PC-3 (cell line): ENCODE measurements around the gene TARM1. TPM values are rescaled to one million over a fixed set of nuclear protein-coding genes. Genes with fewer than 3 reads are reported as not detected.

ENCODE experiments used
- ATAC-seq: fragments of 200-7000 bp; cut with Tn5 transposase; 2 replicates; pipeline ENCODE4 v1.9.1; 2020; ENCODE audit warnings: mild to moderate bottlenecking, moderate library complexity
- BruUV-seq: library from RNA; stranded (reverse); fragments of 400-500 nt; replicated peaks from 2 replicates; lab custom pipeline; 2021; lab: Mats Ljungman, UMichigan
- CTCF ChIA-PET: fragments of 300-600 bp; sonication (Branson Sonifier 250); formaldehyde crosslinking; loops from one replicate; lab custom pipeline; 2022; ENCODE audit warnings: antibody characterized with exemption; lab: Charles Lee
- POLR2A ChIA-PET: fragments of 300-600 bp; sonication (Branson Sonifier 250); formaldehyde crosslinking; loops from one replicate; lab custom pipeline; 2022; ENCODE audit warnings: antibody characterized with exemption; ENCODE audit not compliant: unreplicated experiment; lab: Charles Lee
- DNase-seq: peaks from one replicate; pipeline ENCODE4 v3.0.0-alpha.2; 2015
- H2AFZ ChIP-seq: fragments of 300-600 bp; sonication (generic); 2 replicates; pipeline ENCODE4 v1.6.0; 2016; ENCODE audit warnings: antibody characterized with exemption, low read length
- H3F3A ChIP-seq: fragments of 300-600 bp; sonication (generic); one replicate; pipeline ENCODE4 v1.6.0; 2017; ENCODE audit warnings: antibody characterized with exemption, low read length, control low read depth, mild to moderate bottlenecking; ENCODE audit not compliant: unreplicated experiment
- H3K27ac ChIP-seq: fragments of 300-600 bp; sonication (generic); 2 replicates; pipeline ENCODE4 v1.5.1; 2016; ENCODE audit warnings: mild to moderate bottlenecking, low read length
- H3K27me3 ChIP-seq: fragments of 300-600 bp; sonication (generic); 2 replicates; pipeline ENCODE4 v1.6.1; 2016; ENCODE audit warnings: low read length, mixed read lengths
- H3K36me3 ChIP-seq: fragments of 300-600 bp; sonication (generic); 2 replicates; pipeline ENCODE4 v1.6.1; 2016; ENCODE audit warnings: low read depth, mixed run types, low read length, mixed read lengths
- H3K4me1 ChIP-seq: fragments of 300-600 bp; sonication (generic); 2 replicates; pipeline ENCODE4 v1.5.1; 2016; ENCODE audit warnings: low read length; ENCODE audit not compliant: insufficient read depth
- H3K4me2 ChIP-seq: fragments of 300-600 bp; sonication (generic); 2 replicates; pipeline ENCODE4 v1.6.0; 2016; ENCODE audit warnings: low read length
- H3K4me3 ChIP-seq: fragments of 300-600 bp; sonication (generic); 2 replicates; pipeline ENCODE4 v1.5.1; 2016; ENCODE audit warnings: mild to moderate bottlenecking, low read length, mixed read lengths
- H3K79me2 ChIP-seq: fragments of 300-600 bp; sonication (generic); 2 replicates; pipeline ENCODE4 v1.6.1; 2017; ENCODE audit warnings: low read length, mixed read lengths
- H3K9ac ChIP-seq: fragments of 300-600 bp; sonication (generic); 2 replicates; pipeline ENCODE4 v1.6.0; 2016; ENCODE audit warnings: mild to moderate bottlenecking, low read length
- H3K9me2 ChIP-seq: fragments of 300-600 bp; sonication (generic); replicated peaks from 2 replicates; pipeline ENCODE4 v1.6.1; 2016; ENCODE audit warnings: mixed run types, low read length, mixed read lengths
- H3K9me3 ChIP-seq: fragments of 300-600 bp; sonication (generic); 2 replicates; pipeline ENCODE4 v1.6.1; 2016; ENCODE audit warnings: low read length, mixed read lengths
- H4K20me1 ChIP-seq: fragments of 300-600 bp; sonication (generic); 2 replicates; pipeline ENCODE4 v1.6.1; 2016; ENCODE audit warnings: low read length, mixed read lengths
- EZH2 ChIP-seq: fragments of 300-600 bp; sonication (generic); IDR thresholded peaks from one replicate; pipeline ENCODE4 v1.6.1; 2017; ENCODE audit warnings: antibody characterized with exemption, mild to moderate bottlenecking, low read length; ENCODE audit not compliant: unreplicated experiment
- EZH2phosphoT487 ChIP-seq: fragments of 300-600 bp; sonication (generic); IDR thresholded peaks from 2 replicates; pipeline ENCODE4 v1.6.1; 2018; ENCODE audit warnings: mild to moderate bottlenecking, antibody characterized with exemption, low read length, borderline replicate concordance
- intact Hi-C: fragments of 100-400 bp; cut with micrococcal nuclease; formaldehyde crosslinking; loops from 2 replicates; pipeline ENCODE4 v1.9.0; 2023
- total RNA-seq: library from RNA; depleted of rRNA; stranded (reverse); fragments of >200 nt; gene quantifications from 2 replicates; pipeline ENCODE4 v1.2.3, GENCODE V29; 2014
- TF ChIP-seq, protein P1 (sequence below): fragments of 300-600 bp; sonication (generic); conservative IDR thresholded peaks from 2 replicates; pipeline ENCODE4 v1.5.1; 2017; ENCODE audit warnings: antibody characterized with exemption, low read depth, mild to moderate bottlenecking, low read length

The TARM1 gene
- total RNA-seq, 1 experiment from 2014 or later = not detected

DNA sequence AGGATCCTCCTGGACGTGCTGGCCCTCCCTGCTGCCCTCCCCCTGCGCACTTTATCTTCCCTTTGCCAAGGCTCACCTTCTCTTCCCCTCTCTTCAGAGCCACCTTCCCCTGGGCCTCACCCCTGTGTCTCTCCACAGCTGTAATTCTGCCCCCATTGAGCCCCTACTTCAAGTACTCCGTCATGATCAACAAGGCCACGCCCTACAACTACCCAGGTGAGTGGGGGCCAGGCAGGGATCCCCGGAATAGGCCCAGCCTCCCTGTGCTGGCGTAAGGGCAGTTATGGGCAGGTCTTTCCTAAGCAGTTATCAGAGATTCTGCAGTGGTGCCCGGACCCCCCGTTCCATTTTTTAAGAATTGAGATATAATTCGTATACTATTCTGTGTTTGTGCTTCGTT is 24.6 kb upstream of the TARM1 start:
- no peak for ATAC-seq
- TF ChIP-seq EZH2phosphoT487 = no peak
- TF ChIP-seq, protein P1, sequence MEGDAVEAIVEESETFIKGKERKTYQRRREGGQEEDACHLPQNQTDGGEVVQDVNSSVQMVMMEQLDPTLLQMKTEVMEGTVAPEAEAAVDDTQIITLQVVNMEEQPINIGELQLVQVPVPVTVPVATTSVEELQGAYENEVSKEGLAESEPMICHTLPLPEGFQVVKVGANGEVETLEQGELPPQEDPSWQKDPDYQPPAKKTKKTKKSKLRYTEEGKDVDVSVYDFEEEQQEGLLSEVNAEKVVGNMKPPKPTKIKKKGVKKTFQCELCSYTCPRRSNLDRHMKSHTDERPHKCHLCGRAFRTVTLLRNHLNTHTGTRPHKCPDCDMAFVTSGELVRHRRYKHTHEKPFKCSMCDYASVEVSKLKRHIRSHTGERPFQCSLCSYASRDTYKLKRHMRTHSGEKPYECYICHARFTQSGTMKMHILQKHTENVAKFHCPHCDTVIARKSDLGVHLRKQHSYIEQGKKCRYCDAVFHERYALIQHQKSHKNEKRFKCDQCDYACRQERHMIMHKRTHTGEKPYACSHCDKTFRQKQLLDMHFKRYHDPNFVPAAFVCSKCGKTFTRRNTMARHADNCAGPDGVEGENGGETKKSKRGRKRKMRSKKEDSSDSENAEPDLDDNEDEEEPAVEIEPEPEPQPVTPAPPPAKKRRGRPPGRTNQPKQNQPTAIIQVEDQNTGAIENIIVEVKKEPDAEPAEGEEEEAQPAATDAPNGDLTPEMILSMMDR = no peak
- no peak for TF ChIP-seq EZH2
- no peak for DNase-seq

DNA sequence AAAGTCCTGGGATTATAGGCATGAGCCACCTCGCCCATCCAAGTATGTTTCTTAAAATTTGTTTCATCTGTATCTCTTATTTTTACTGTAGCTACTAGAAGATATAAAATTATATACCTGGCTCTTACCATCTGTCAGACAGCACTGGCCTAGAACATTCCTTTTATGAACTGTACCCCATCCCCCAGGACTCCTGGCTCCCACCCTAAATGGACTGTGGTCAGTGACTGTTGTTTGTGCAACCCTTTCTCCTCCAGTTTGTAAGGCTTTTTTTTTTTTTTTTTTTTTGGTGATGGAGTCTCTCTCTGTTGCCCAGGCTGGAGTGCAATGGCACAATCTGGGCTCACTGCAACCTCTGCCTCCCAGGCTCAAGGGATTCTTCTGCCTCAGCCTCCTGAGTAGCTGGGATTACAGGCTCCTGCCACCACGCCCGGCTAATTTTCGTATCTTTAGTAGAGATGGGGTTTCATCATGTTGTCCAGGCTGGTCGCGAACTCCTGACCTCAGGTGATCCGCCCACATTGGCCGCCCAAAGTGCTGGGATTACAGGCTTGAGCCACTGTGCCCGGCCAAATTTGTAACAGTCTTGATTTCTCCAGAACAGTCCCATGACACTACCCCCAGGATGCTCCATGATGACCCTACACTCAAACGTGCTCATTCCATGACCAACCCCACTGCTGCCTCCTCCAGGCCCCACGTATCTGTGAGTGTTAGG is 24.0 kb upstream of the TARM1 start:
- H3K36me3 ChIP-seq = peaks cover 27% of the 10 kb centered on the region; the same call in 1 of the 2 replicates
- TF ChIP-seq, protein P1 = no peak
- TF ChIP-seq EZH2phosphoT487 = no peak
- no peak for TF ChIP-seq EZH2
- no peaks in the 10 kb centered on the region for H4K20me1 ChIP-seq
- DNase-seq = no peak
- no peak overlapping the region for H2AFZ ChIP-seq
- ChIA-PET CTCF (no interaction called here), POLR2A (no interaction called here)
- ATAC-seq = no peak
- H3F3A ChIP-seq = no peaks in the 10 kb centered on the region
- H3K9me3 ChIP-seq = no peaks in the 10 kb centered on the region
- no peak overlapping the region for H3K9ac ChIP-seq
- BruUV-seq = no TSS peak
- H3K9me2 ChIP-seq = no peaks in the 10 kb centered on the region
- H3K4me3 ChIP-seq = no peak overlapping the region
- H3K4me2 ChIP-seq = no peak overlapping the region
- intact Hi-C loops = no loop called here
- no peaks in the 10 kb centered on the region for H3K27me3 ChIP-seq
- H3K4me1 ChIP-seq = peaks cover 4% of the 10 kb centered on the region; the same call in 1 of the 2 replicates
- H3K79me2 ChIP-seq = peaks cover 33% of the 10 kb centered on the region
- H3K27ac ChIP-seq = no peak overlapping the region

More for the DNA sequence above, 24.6 kb upstream of the TARM1 start:
- BruUV-seq = no TSS peak
- Histone ChIP-seq H3F3A (no peaks in the 10 kb centered on the region), H3K27me3 (no peaks in the 10 kb centered on the region), H3K9ac (no peak overlapping the region), H3K4me3 (no peak overlapping the region), H3K4me1 (peaks cover 4% of the 10 kb centered on the region; the same call in 1 of the 2 replicates), H2AFZ (no peak overlapping the region), H3K4me2 (no peak overlapping the region), H3K36me3 (peaks cover 27% of the 10 kb centered on the region; the same call in 1 of the 2 replicates), H3K79me2 (peaks cover 33% of the 10 kb centered on the region), H3K27ac (no peak overlapping the region), H3K9me2 (no peaks in the 10 kb centered on the region), H3K9me3 (no peaks in the 10 kb centered on the region), H4K20me1 (no peaks in the 10 kb centered on the region)
- intact Hi-C loops = no loop called here
- POLR2A ChIA-PET = no interaction called here
- CTCF ChIA-PET = no interaction called here
